OCI-LY1 (cell line): ENCODE results near the gene ARFGEF3.

Experiments used
- H2AFZ ChIP-seq: fragments of 200-600 bp; sonication (generic), shearing (Covaris generic); 2 replicates; pipeline ENCODE4 v1.6.0; 2014; ENCODE audit warnings: antibody characterized with exemption, mild to moderate bottlenecking, low read length
- H3F3A ChIP-seq: fragments of 200-600 bp; sonication (generic), shearing (Covaris generic); 2 replicates; pipeline ENCODE4 v1.6.0; 2014; ENCODE audit warnings: mild to moderate bottlenecking, antibody characterized with exemption, low read length, moderate library complexity; ENCODE audit not compliant: insufficient read depth
- H3K27ac ChIP-seq: fragments of 200-600 bp; sonication (generic); 2 replicates; pipeline ENCODE4 v1.5.1; 2014; ENCODE audit warnings: low read length, mixed run types, mild to moderate bottlenecking, low read depth; ENCODE audit not compliant: poor library complexity, severe bottlenecking
- H3K27me3 ChIP-seq: fragments of 200-600 bp; sonication (generic); 2 replicates; pipeline ENCODE4 v1.6.0; 2014; ENCODE audit warnings: antibody characterized with exemption, mild to moderate bottlenecking, low read length, moderate library complexity; ENCODE audit not compliant: insufficient read depth
- H3K36me3 ChIP-seq: fragments of 200-600 bp; sonication (generic); 2 replicates; pipeline ENCODE4 v1.6.1; 2014; ENCODE audit warnings: mild to moderate bottlenecking, antibody characterized with exemption, low read length, moderate library complexity, mixed read lengths; ENCODE audit not compliant: insufficient read depth
- H3K4me1 ChIP-seq: fragments of 200-600 bp; sonication (generic); 2 replicates; pipeline ENCODE4 v1.5.1; 2014; ENCODE audit warnings: mild to moderate bottlenecking, low read length, moderate library complexity; ENCODE audit not compliant: insufficient read depth, severe bottlenecking
- H3K4me2 ChIP-seq: fragments of 200-600 bp; sonication (generic), shearing (Covaris generic); 2 replicates; pipeline ENCODE4 v1.6.1; 2014; ENCODE audit warnings: low read length
- H3K4me3 ChIP-seq: fragments of 200-600 bp; sonication (generic); 2 replicates; pipeline ENCODE4 v1.5.1; 2014; ENCODE audit warnings: low read length, low read depth, mild to moderate bottlenecking, mixed read lengths; ENCODE audit not compliant: poor library complexity, severe bottlenecking
- H3K79me2 ChIP-seq: fragments of 200-600 bp; shearing (Covaris generic); 2 replicates; pipeline ENCODE4 v1.6.1; 2016; ENCODE audit warnings: mixed run types, low read length, mixed read lengths; ENCODE audit not compliant: insufficient read depth
- H3K9ac ChIP-seq: fragments of 200-600 bp; sonication (generic), shearing (Covaris generic); 2 replicates; pipeline ENCODE4 v1.6.1; 2014; ENCODE audit warnings: mild to moderate bottlenecking, low read length, mixed read lengths
- H3K9me2 ChIP-seq: fragments of 200-600 bp; sonication (generic), shearing (Covaris generic); 2 replicates; pipeline ENCODE4 v1.6.1; 2014; ENCODE audit warnings: low read depth, mild to moderate bottlenecking, low read length, mixed read lengths
- H3K9me3 ChIP-seq: fragments of 200-600 bp; shearing (Covaris generic); 2 replicates; pipeline ENCODE4 v1.6.1; 2014; ENCODE audit warnings: low read length, mixed read lengths
- H4K20me1 ChIP-seq: fragments of 200-600 bp; sonication (generic), shearing (Covaris generic); 2 replicates; pipeline ENCODE4 v1.6.0; 2016; ENCODE audit warnings: mild to moderate bottlenecking, low read length; ENCODE audit not compliant: insufficient read depth
- CTCF ChIP-seq: fragments of 200-600 bp; sonication (generic), shearing (Covaris generic); IDR thresholded peaks from 2 replicates; pipeline ENCODE4 v1.5.1; 2017; ENCODE audit warnings: mild to moderate bottlenecking, antibody characterized with exemption, low read length, moderate library complexity, mixed read lengths
- EZH2 ChIP-seq: fragments of 200-600 bp; sonication (generic), shearing (Covaris generic); IDR thresholded peaks from 2 replicates; pipeline ENCODE4 v1.8.0; 2017; ENCODE audit warnings: borderline replicate concordance, mixed run types, mild to moderate bottlenecking, antibody characterized with exemption, low read length, moderate library complexity, mixed read lengths

Gene ARFGEF3

GRCh38 chr6:138161338-138162110 lies at the start of gene ARFGEF3:
ARFGEF3 (plus strand) TSS chr6:138161939; CDS start chr6:138162087, 148 bp downstream.
- Histone ChIP-seq H3K27me3 (no peaks in the 10 kb centered on the region), H3K36me3 (no peaks in the 10 kb centered on the region), H3K4me3 (no peak within 1 kb of the TSS), H3K4me1 (no peaks in the 10 kb centered on the region), H3K9me3 (no peaks in the 10 kb centered on the region), H2AFZ (no peak within 1 kb of the TSS), H4K20me1 (no peaks in the 10 kb centered on the region), H3K9me2 (no peaks in the 10 kb centered on the region), H3K27ac (no peak within 1 kb of the TSS), H3F3A (no peaks in the 10 kb centered on the region), H3K4me2 (peak within 1 kb of the TSS; percentile 23), H3K79me2 (no peaks in the 10 kb centered on the region), H3K9ac (no peak within 1 kb of the TSS)
- TF ChIP-seq EZH2 (no peak), CTCF (no peak)

GRCh38 chr6:138113588-138114210 lies 48.0 kb upstream of the ARFGEF3 start:
- no peaks in the 10 kb centered on the region for H3K79me2 ChIP-seq
- H3K27ac ChIP-seq = no peak overlapping the region
- H3K36me3 ChIP-seq = no peaks in the 10 kb centered on the region
- no peak overlapping the region for H2AFZ ChIP-seq
- no peaks in the 10 kb centered on the region for H3K9me2 ChIP-seq
- no peak overlapping the region for H3K9ac ChIP-seq
- H3K9me3 ChIP-seq = no peaks in the 10 kb centered on the region
- no peaks in the 10 kb centered on the region for H3K4me1 ChIP-seq
- no peaks in the 10 kb centered on the region; the same call in 1 of the 2 replicates for H3F3A ChIP-seq
- H3K4me3 ChIP-seq = no peak overlapping the region
- no peaks in the 10 kb centered on the region for H3K27me3 ChIP-seq
- no peak overlapping the region for H3K4me2 ChIP-seq
- H4K20me1 ChIP-seq = no peaks in the 10 kb centered on the region
- no peak for TF ChIP-seq EZH2
- no peak for TF ChIP-seq CTCF

- H3K4me2 ChIP-seq = no peak overlapping the region
- no peaks in the 10 kb centered on the region for H3K4me1 ChIP-seq
- H3K9me2 ChIP-seq = no peaks in the 10 kb centered on the region
- H3K79me2 ChIP-seq = no peaks in the 10 kb centered on the region
- no peaks in the 10 kb centered on the region; the same call in 1 of the 2 replicates for H3F3A ChIP-seq
- H2AFZ ChIP-seq = no peak overlapping the region
- TF ChIP-seq CTCF = no peak
- no peak for TF ChIP-seq EZH2
- no peaks in the 10 kb centered on the region for H3K27me3 ChIP-seq
- no peaks in the 10 kb centered on the region for H3K9me3 ChIP-seq
- H3K27ac ChIP-seq = no peak overlapping the region
- H3K36me3 ChIP-seq = no peaks in the 10 kb centered on the region
- no peaks in the 10 kb centered on the region for H4K20me1 ChIP-seq
- H3K9ac ChIP-seq = no peak overlapping the region
- no peak overlapping the region for H3K4me3 ChIP-seq
Measured at GRCh38 chr6:138115201-138115600, 46.5 kb upstream of the ARFGEF3 start.
